Measurements from ENCODE around the gene CSRNP3.
"Not testable (repeated sequence)": the region's sequence is repeated elsewhere in the genome, so short reads cannot be mapped to it uniquely, and the experiment has no call there.

Gene CSRNP3

DNA sequence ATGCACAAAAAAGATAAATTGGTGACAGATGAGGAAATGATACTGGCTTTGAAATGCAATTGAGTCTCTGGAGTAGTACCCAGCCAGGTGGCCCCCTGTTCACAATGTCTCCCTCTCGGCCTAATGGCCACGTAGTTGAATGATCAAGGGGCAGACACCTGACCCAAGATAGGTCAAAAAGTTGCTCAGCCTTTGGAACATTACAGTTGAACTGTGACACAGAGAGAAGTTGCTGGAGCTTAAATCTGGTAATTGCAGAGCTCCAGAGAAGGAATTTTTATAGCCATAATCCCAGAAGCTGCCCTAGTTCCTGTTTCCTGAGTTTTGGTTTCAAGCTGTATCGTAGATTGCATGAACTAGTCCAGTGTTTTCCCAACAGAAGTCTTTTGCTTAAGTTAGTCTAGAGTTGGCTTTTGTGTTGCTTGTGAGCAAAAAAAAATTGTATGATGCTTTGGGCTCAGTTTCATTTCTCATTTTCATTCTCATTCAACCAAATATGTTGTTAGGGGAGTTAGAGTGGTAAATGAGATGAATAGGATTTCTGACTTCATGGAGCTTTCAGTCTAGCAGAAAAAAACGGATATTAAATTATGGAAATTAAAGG lies 117.9 kb downstream of the CSRNP3 start:
- DNase-seq (ENCODE audit: low read depth in 2 of 2): no peak

DNA sequence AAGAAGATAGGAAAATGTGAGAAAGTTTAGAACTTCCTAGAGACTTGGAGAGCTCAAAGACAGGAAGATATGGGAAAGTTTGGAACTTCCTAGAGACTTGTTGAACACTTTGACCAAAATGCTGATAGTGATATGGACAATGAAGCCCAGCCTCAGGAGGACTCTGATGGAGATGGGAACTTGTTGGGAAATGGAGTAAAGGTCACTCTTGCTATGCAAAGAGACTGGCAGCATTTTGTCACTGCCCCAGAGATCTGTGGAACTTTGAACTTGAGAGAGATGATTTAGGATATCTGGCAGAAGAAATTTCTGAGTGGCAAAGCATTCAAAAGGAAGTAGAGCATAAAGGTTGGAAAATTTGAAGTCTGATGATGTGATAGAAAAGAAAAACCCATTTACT lies 121.5 kb downstream of the CSRNP3 start:
- DNase-seq (ENCODE audit: low read depth in 2 of 2): not testable (repeated sequence)

GRCh38 chr2:165593081-165593480 lies 123.6 kb downstream of the CSRNP3 start:
- DNase-seq (ENCODE audit: low read depth in 2 of 2): no peak

DNA sequence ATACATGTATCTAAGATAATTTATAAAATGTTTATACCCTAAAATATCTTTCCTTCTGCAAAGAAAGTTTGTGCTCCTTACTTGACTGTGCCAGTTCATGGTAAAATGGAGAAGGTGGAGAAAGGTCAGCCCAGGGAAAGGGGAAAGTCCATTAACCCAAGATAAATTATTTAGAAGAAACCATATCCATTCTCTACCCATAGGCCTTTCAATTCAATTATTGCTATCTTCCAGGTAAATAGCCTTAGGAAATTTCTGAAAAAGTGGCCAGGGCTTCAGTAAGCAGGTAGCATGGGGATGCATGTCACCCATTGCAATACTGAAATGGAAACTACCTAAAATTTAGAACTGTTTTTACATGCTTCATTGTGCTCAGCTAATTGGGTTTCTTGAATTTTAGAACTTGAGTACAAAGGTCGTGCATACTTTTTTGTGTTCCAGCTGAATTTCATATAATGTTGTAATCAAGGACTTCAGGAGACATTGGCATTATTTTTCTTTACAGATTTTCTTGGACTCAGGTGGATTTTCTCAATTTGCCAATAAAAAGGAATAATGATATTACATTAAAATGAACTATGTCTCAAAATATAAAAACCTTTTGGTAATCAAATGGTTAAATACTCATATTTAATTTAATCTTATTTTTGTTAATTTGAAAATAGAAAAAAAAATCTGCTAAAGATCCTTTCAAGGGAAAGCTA lies 124.9 kb downstream of the CSRNP3 start:
- no peak for DNase-seq (ENCODE audit: low read depth in 2 of 2)

GRCh38 chr2:165594935-165595255 lies 125.4 kb downstream of the CSRNP3 start:
- no peak for DNase-seq (ENCODE audit: low read depth in 2 of 2)

DNA sequence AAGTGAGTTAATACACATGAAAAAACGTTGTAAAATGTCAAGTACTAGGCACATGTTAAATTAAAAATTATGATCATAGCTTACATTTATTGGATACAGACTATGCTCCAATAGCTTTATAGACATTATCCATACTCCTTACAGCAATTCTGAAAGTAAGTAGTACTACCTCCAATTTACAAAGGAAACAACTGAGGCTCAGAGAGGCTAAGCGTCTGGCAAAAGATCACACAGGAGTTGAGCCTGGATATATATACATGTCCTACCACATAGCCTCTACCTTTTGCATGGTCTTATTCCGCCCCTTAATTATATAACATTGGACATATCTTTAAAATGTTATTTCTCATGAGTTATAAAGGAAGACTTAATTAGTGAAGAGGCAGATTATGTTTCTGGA lies 127.3 kb downstream of the CSRNP3 start:
- DNase-seq (ENCODE audit: low read depth in 2 of 2): no peak

- no peak for DNase-seq (ENCODE audit: low read depth in 2 of 2)
These were observed 131.8 kb downstream of the CSRNP3 start for GRCh38 chr2:165601065-165601830.

DNA sequence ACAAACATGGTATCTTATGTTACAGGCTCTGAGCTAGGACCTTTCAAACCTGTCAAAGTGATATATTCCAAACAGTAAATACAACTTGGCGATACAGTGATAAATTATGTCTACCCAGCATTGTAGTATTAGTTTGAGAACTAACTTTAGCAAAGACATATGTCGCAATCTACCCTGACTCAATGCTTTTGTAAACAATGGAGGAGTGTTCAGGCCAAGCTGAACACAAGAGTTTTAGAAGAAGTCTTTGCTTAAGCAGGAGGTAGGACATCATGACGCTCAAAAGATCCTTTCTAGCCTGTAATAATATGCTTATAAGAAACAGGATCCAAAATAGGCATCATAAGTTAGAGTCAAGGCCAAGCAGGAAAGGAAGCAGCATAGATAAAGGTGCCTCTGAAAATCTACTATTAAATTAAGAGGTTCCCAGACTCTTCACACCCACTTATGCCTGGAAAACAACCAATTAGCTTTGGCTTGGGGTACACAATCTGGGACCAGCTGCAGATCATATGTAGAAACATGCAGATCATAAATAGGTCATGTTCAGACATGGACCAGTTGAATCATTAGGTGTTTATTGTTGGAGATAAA lies 132.5 kb downstream of the CSRNP3 start:
- DNase-seq (ENCODE audit: low read depth in 2 of 2): no peak

DNA sequence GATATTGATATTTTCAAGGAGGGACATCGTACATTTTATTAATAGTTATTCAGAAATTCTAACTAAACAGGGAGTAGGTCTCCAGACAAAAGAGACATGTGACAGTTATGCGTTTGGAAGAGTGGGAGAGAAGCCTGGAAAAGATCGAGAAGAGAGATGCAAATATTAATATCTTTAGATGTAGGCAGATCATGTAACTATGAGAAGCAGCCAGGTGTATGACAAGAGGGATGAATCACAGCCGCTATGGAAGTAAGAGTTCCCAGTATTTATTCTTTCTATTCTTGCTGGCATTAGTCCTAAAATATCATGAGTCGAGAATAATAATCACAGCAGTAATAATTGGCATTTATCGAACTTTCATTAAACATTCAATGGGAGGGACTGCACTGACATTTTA lies 140.2 kb downstream of the CSRNP3 start:
- DNase-seq (ENCODE audit: low read depth in 2 of 2): no peak

- DNase-seq (ENCODE audit: low read depth in 2 of 2): no peak
These were observed 141.1 kb downstream of the CSRNP3 start for GRCh38 chr2:165610591-165611029.

GRCh38 chr2:165617741-165618481 lies 148.4 kb downstream of the CSRNP3 start:
- no peak for DNase-seq (ENCODE audit: low read depth in 2 of 2)

GRCh38 chr2:165618806-165619205 lies 149.3 kb downstream of the CSRNP3 start:
- no peak for DNase-seq (ENCODE audit: low read depth in 2 of 2)

DNA sequence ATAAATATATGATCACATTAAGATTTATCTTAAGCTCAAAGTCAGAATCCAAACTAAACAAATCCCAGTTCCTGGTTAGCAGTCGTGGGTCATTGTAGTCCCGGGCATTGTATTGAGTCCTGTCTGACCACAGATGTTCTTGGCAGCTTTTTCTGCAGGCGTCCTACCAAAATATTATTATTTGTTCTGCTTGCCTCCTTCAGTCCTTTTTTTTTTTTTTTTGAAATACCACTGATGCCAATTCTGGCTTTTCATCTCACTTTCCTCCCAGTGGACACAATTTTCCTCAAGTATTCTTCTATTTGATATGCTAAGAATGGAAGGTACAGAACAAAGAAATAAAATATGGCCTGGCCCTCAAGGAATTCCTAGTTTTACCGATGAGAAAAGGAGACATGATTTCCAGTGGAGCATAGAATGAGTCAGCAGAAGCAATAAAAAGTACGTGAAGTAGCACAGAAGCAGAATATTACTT lies 151.6 kb downstream of the CSRNP3 start:
- DNase-seq (ENCODE audit: low read depth in 2 of 2): no peak

- DNase-seq (ENCODE audit: low read depth in 2 of 2): no peak
These were observed 153.7 kb downstream of the CSRNP3 start for GRCh38 chr2:165623161-165623560.

DNA sequence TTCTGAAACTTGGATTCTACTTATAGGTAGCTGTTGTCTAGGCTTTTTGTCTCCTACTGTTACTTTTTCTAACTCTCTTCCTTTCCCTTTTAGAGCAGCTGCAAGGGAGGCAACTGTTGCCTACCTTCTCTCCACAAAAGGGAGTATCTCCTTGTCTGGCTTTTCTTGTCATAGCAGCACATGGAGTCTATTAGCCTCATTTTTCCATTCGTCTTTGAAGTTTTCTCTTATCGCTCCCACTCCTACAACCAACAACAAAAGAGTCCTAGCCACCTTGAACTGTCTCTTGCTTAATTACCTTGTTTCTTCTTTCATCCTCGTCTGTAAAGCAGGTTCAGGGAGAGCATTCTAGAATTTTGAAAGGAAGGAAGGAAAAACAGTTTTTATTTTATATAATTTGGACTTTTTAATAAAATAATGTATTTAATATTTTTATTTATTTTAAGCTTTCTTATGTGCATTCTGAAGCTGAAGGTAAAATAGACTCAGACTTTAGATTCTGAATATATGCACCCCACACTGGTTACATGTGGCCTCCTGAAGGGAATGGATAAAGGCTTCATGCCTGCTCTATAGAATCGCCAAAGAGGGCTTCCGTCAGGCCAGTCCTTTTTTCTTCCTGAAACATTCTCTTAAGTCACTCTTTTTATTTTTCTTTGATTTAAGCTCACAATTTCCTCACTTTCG lies 154.4 kb downstream of the CSRNP3 start:
- no peak for DNase-seq (ENCODE audit: low read depth in 2 of 2)

DNA sequence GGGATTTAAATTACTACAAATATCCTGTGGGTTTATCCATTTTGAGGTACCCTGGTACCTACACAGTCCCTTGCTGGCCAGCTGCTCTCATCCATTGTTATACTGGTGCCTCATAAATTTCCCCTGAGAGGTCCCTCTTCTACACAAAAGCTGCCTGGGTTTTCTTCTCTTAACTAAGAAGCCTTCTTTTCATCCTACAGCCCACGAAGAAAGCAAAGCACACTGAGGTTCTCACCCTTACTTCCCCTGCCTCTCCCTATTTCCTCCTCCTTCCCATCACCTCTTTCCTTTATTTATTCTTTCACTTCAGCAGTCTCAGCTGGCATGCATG lies 154.9 kb downstream of the CSRNP3 start:
- DNase-seq (ENCODE audit: low read depth in 2 of 2): no peak

DNA sequence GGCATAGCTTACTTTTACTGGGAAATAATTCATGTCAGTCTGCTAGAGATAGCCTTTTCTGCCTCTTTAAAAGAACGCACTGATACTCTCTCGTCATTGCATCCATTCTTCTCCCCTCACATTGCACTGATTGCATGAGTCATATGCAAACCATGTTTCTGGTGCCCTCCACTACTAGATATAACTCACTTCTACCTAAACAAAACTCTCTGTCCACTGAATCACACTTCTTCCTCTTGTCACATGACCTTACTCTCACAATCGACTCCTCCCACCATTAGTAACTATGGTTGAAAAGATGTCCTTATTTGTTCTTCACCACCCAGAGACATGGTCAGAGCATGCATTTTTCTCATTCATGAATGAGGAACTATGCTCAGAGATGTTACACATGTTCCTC lies 158.0 kb downstream of the CSRNP3 start:
- DNase-seq (ENCODE audit: low read depth in 2 of 2): no peak

DNA sequence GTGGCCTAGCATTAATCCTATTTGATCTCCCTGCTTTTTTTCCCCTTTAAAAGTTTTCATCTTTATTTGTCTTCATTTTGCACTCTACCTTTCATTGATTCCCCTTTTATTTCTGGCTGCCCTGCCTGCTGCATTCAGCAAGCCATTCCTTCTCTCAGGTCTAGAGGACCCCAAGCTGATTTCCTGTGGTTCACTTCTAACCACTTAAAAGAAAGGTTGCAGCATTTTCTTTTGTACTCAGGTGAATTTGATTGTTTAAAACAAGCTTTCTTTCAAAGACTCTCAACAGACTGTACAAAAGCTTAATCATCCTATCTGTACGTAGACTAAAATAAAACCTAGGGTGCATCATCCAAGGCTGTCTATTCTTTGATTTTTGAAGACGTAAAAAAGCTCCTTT lies 160.3 kb downstream of the CSRNP3 start:
- DNase-seq (ENCODE audit: low read depth in 2 of 2): no peak

GRCh38 chr2:165630236-165630635 lies 160.7 kb downstream of the CSRNP3 start:
- no peak for DNase-seq (ENCODE audit: low read depth in 2 of 2)

- DNase-seq (ENCODE audit: low read depth in 2 of 2): no peak
These were observed 161.6 kb downstream of the CSRNP3 start for GRCh38 chr2:165631089-165631488.

GRCh38 chr2:165632594-165632993 lies 163.1 kb downstream of the CSRNP3 start:
- no peak for DNase-seq (ENCODE audit: low read depth in 2 of 2)

Data from stimulated activated CD4-positive, alpha-beta T cell treated with anti-CD3 and anti-CD28 coated beads, Interleukin-4, amount 100 ng/mL, for 48 hours (primary cell).